ENCODE measurements around the gene DCAF7. TPM values are rescaled to one million over a fixed set of nuclear protein-coding genes. Genes with fewer than 3 reads are reported as not detected.

DCAF7 gene
- total and polyA plus RNA-seq, 4 donors = 13.2 to 24.0 (median 15.0) TPM

GRCh38 chr17:63557416-63557815, 7.1 kb downstream of the DCAF7 start:
- no peak overlapping the region for H3K4me3 ChIP-seq (ENCODE audit: low read depth in 1 of 3, low read length in 3 of 3)
- 99% methylated on average over 2 of the region's 2 CpGs for WGBS
- no peak for DNase-seq (ENCODE audit: low spot score)
- H3K27me3 ChIP-seq (ENCODE audit: control insufficient read depth in 4 of 4, insufficient read depth in 4 of 4, low read length in 3 of 4) = no peaks in the 10 kb centered on the region
- H3K36me3 ChIP-seq (ENCODE audit: control insufficient read depth in 4 of 4, insufficient read depth in 3 of 4, low read depth in 1 of 4, low read length in 3 of 4) = no peaks in the 10 kb centered on the region
- no peak overlapping the region for H3K9ac ChIP-seq (ENCODE audit: low read depth in 1 of 2, low read length in 2 of 2)
- TF ChIP-seq CTCF (IDR thresholded peaks at IDR 0.05; ENCODE audit: low read depth, low read length, missing input control) (no peak), RXRA (IDR thresholded peaks at IDR 0.05) (no peak), FOXA1 (IDR thresholded peaks at IDR 0.05) (no peak), REST (IDR thresholded peaks at IDR 0.05) (no peak)
- H3K4me1 ChIP-seq (ENCODE audit: control insufficient read depth in 4 of 4, insufficient read depth in 4 of 4, low read length in 3 of 4) = peaks cover 1 to 26% (median 10%) of the 10 kb centered on the region in 4 donors
- H3K9me3 ChIP-seq (ENCODE audit: control insufficient read depth in 4 of 4, low read length in 3 of 4) = no peaks in the 10 kb centered on the region
- no peak overlapping the region for H3K27ac ChIP-seq (ENCODE audit: low read depth in 1 of 2, low read length in 2 of 2)

GRCh38 chr17:63558441-63558840, 8.2 kb downstream of the DCAF7 start:
- Histone ChIP-seq H3K36me3 (ENCODE audit: control insufficient read depth in 4 of 4, insufficient read depth in 3 of 4, low read depth in 1 of 4, low read length in 3 of 4) (no peaks in the 10 kb centered on the region), H3K9ac (ENCODE audit: low read depth in 1 of 2, low read length in 2 of 2) (no peak overlapping the region), H3K27ac (ENCODE audit: low read depth in 1 of 2, low read length in 2 of 2) (no peak overlapping the region), H3K4me3 (ENCODE audit: low read depth in 1 of 3, low read length in 3 of 3) (no peak overlapping the region), H3K4me1 (ENCODE audit: control insufficient read depth in 4 of 4, insufficient read depth in 4 of 4, low read length in 3 of 4) (peaks cover 1 to 16% (median 9%) of the 10 kb centered on the region in 4 donors), H3K27me3 (ENCODE audit: control insufficient read depth in 4 of 4, insufficient read depth in 4 of 4, low read length in 3 of 4) (no peaks in the 10 kb centered on the region), H3K9me3 (ENCODE audit: control insufficient read depth in 4 of 4, low read length in 3 of 4) (no peaks in the 10 kb centered on the region)
- no peak for TF ChIP-seq TAF1 (conservative IDR thresholded peaks at IDR 0.05)
- no peak for TF ChIP-seq GABPA (IDR thresholded peaks at IDR 0.05 in 1 of 2, conservative IDR thresholded peaks at IDR 0.05 in 1 of 2)
- no peak for TF ChIP-seq HNF4G (IDR thresholded peaks at IDR 0.05)
- no peak for TF ChIP-seq SP1 (IDR thresholded peaks at IDR 0.05)
- TF ChIP-seq EGR1 (IDR thresholded peaks at IDR 0.05; ENCODE audit: low read depth in 2 of 2) = no peak
- no peak for TF ChIP-seq RXRA (IDR thresholded peaks at IDR 0.05)
- TF ChIP-seq MAX (IDR thresholded peaks at IDR 0.05) = no peak
- TF ChIP-seq ZBTB33 (IDR thresholded peaks at IDR 0.05) = no peak
- no peak for TF ChIP-seq RAD21 (IDR thresholded peaks at IDR 0.05)
- TF ChIP-seq HNF4A (conservative IDR thresholded peaks at IDR 0.05) = no peak
- TF ChIP-seq CTCF (IDR thresholded peaks at IDR 0.05; ENCODE audit: low read depth, low read length, missing input control) = no peak
- TF ChIP-seq NR2F2 (IDR thresholded peaks at IDR 0.05) = no peak
- no peak for TF ChIP-seq FOXA2 (IDR thresholded peaks at IDR 0.05)
- 95% methylated on average over 3 of the region's 3 CpGs for WGBS
- DNase-seq (ENCODE audit: low spot score) = no peak
